ENCODE measurements around the gene DAZAP2. TPM values are rescaled to one million over a fixed set of nuclear protein-coding genes. Genes with fewer than 3 reads are reported as not detected.

DAZAP2 gene
- 100 to 1,000 TPM; 292 to 310 TPM for total RNA-seq
- 627 TPM for polyA plus RNA-seq (2013, experiment 1 of 2)
- polyA plus RNA-seq (2013, experiment 2 of 2) = 570 TPM
- 75.9 to 413 (median 272) reads per million in 172 experiments for total RNA-seq

DNA sequence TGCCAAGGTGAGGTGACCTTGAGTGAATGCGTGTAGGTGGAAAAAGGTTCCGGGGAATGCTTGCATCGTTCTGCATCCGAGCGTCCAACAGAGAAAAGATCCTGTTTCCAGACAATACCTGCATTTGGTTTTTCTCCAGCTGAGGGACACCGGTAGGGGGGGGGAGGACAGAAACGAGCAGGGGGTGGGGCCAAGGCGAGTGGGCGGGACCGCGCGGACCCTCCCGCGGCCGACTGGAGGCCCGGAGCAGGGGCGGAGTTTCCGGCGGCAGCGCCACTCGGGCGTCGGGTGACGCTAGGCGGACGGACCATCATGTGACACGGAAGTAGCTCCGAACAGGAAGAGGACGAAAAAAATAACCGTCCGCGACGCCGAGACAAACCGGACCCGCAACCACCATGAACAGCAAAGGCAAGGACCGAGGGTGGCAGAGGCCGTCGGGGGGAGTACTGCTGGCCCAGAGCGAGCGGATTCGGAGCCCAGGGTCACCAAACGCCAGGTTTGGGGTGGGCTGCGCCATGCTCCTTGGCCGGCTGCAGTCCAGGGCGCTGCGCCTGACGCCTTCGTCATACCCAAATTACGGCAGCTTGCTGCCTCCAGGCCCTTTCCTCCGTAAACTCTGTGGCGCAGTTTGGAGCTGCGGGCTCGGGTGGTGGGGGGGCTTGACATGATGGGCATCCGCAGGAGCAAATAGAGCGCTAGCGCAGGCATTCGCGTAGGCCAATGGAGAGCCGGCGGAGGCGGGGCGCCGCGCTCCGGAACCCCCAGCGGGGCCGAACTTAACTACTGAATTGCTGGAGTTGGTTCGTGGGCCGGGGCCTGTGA is at the start of gene DAZAP2:
Gene DAZAP2, plus strand, starts transcription at position 317 of the 825 bp plus-strand sequence. Its CDS starts 82 bp downstream, at position 399.
- Mint-ChIP-seq H3K4me1 (ENCODE audit: low read depth) (peaks cover 61% of the 10 kb centered on the region), H3K36me3 (ENCODE audit: low read depth) (peaks cover 56% of the 10 kb centered on the region), H3K4me3 (peak within 1 kb of the TSS; percentile 96), H3K27ac (peak within 1 kb of the TSS; percentile 97), H3K27me3 (no peaks in the 10 kb centered on the region), H3K9me3 (no peaks in the 10 kb centered on the region)
- TF ChIP-seq, protein P1, sequence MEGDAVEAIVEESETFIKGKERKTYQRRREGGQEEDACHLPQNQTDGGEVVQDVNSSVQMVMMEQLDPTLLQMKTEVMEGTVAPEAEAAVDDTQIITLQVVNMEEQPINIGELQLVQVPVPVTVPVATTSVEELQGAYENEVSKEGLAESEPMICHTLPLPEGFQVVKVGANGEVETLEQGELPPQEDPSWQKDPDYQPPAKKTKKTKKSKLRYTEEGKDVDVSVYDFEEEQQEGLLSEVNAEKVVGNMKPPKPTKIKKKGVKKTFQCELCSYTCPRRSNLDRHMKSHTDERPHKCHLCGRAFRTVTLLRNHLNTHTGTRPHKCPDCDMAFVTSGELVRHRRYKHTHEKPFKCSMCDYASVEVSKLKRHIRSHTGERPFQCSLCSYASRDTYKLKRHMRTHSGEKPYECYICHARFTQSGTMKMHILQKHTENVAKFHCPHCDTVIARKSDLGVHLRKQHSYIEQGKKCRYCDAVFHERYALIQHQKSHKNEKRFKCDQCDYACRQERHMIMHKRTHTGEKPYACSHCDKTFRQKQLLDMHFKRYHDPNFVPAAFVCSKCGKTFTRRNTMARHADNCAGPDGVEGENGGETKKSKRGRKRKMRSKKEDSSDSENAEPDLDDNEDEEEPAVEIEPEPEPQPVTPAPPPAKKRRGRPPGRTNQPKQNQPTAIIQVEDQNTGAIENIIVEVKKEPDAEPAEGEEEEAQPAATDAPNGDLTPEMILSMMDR (IDR thresholded peaks at IDR 0.05) = peak; percentile 20
- ATAC-seq (ENCODE audit: poor library complexity) (peak; percentile 86), DNase-seq (peak; percentile 90 to 98 (median 95))
- H3K36me3 ChIP-seq (ENCODE audit: insufficient read depth, low read length) = peaks cover 35% of the 10 kb centered on the region
- peak within 1 kb of the TSS; percentile 100 for H3K27ac ChIP-seq (ENCODE audit: low read depth in 1 of 2, low read length in 2 of 2)
- POLR2A ChIA-PET = interaction anchor here (0.6 to 4.9 kb wide), 40 partner anchors 9 to 1767 kb away, joined by 3 to 221 read pairs (median 6); partner anchors contain the start of genes BIN2, COX14, CSRNP2 and EIF4B
- H3K4me1 ChIP-seq (ENCODE audit: insufficient read depth, low read length) = peaks cover 36% of the 10 kb centered on the region
- H3K4me3 ChIP-seq (ENCODE audit: low read length) = peak within 1 kb of the TSS; percentile 99
- H3K27me3 ChIP-seq (ENCODE audit: control insufficient read depth in 1 of 2, insufficient read depth in 2 of 2, low read length in 2 of 2) = no peaks in the 10 kb centered on the region
- no peaks in the 10 kb centered on the region for H3K9me3 ChIP-seq (ENCODE audit: control insufficient read depth in 1 of 2, insufficient read depth in 1 of 2, low read length in 2 of 2)
- CTCF ChIA-PET = interaction anchor here (1.1 to 2.6 kb wide), 7 partner anchors 10 to 1127 kb away, joined by 3 to 40 read pairs (median 4); partner anchors contain the start of genes COX14, LETMD1 and POU6F1
- intact Hi-C loops (cut with DNase I, micrococcal nuclease) = loop anchor here (1.0 to 2.0 kb wide), 4 partner anchors 20 to 190 kb away; partner anchors contain the start of genes CSRNP2 (in 2 of the 2), LETMD1 (in 2 of the 2), POU6F1 (in 2 of the 2) and TFCP2 (in 2 of the 2)

GRCh38 chr12:51189790-51190355 is 48.8 kb upstream of the DAZAP2 start:
- no peaks in the 10 kb centered on the region for H3K9me3 ChIP-seq (ENCODE audit: control insufficient read depth in 1 of 2, insufficient read depth in 1 of 2, low read length in 2 of 2)
- POLR2A ChIA-PET = no interaction called here
- no peaks in the 10 kb centered on the region for H3K27me3 ChIP-seq (ENCODE audit: control insufficient read depth in 1 of 2, insufficient read depth in 2 of 2, low read length in 2 of 2)
- no peak for ATAC-seq (ENCODE audit: poor library complexity)
- Mint-ChIP-seq H3K36me3 (ENCODE audit: low read depth) (peaks cover 36% of the 10 kb centered on the region), H3K27ac (no peak overlapping the region), H3K9me3 (no peaks in the 10 kb centered on the region), H3K27me3 (no peaks in the 10 kb centered on the region), H3K4me1 (ENCODE audit: low read depth) (no peaks in the 10 kb centered on the region), H3K4me3 (no peak overlapping the region)
- peaks cover 23% of the 10 kb centered on the region for H3K36me3 ChIP-seq (ENCODE audit: insufficient read depth, low read length)
- DNase-seq = no peak
- H3K4me3 ChIP-seq (ENCODE audit: low read length) = no peak overlapping the region
- CTCF ChIA-PET = no interaction called here
- TF ChIP-seq, protein P1 (IDR thresholded peaks at IDR 0.05) = no peak
- intact Hi-C loops (cut with DNase I, micrococcal nuclease) = no loop called here
- H3K27ac ChIP-seq (ENCODE audit: low read depth in 1 of 2, low read length in 2 of 2) = no peak overlapping the region
- H3K4me1 ChIP-seq (ENCODE audit: insufficient read depth, low read length) = no peaks in the 10 kb centered on the region

- no peak overlapping the region for H3K4me3 ChIP-seq (ENCODE audit: low read length)
- Mint-ChIP-seq H3K27me3 (no peaks in the 10 kb centered on the region), H3K27ac (no peak overlapping the region), H3K36me3 (ENCODE audit: low read depth) (peaks cover 39% of the 10 kb centered on the region), H3K4me3 (no peak overlapping the region), H3K4me1 (ENCODE audit: low read depth) (no peaks in the 10 kb centered on the region), H3K9me3 (no peaks in the 10 kb centered on the region)
- CTCF ChIA-PET = no interaction called here
- no peaks in the 10 kb centered on the region for H3K9me3 ChIP-seq (ENCODE audit: control insufficient read depth in 1 of 2, insufficient read depth in 1 of 2, low read length in 2 of 2)
- no peaks in the 10 kb centered on the region for H3K4me1 ChIP-seq (ENCODE audit: insufficient read depth, low read length)
- TF ChIP-seq, protein P1 (IDR thresholded peaks at IDR 0.05) = no peak
- POLR2A ChIA-PET = interaction anchor here (0.7 to 1.1 kb wide), 2 partner anchors 9 to 48 kb away, joined by 3 read pairs; partner anchors contain the start of gene DAZAP2
- intact Hi-C loops (cut with DNase I, micrococcal nuclease) = no loop called here
- no peaks in the 10 kb centered on the region for H3K27me3 ChIP-seq (ENCODE audit: control insufficient read depth in 1 of 2, insufficient read depth in 2 of 2, low read length in 2 of 2)
- ATAC-seq (ENCODE audit: poor library complexity) = no peak
- no peak for DNase-seq
- peaks cover 23% of the 10 kb centered on the region for H3K36me3 ChIP-seq (ENCODE audit: insufficient read depth, low read length)
- H3K27ac ChIP-seq (ENCODE audit: low read depth in 1 of 2, low read length in 2 of 2) = no peak overlapping the region
Observed at GRCh38 chr12:51190820-51191219, 47.8 kb upstream of the DAZAP2 start.
